ENCODE measurements around the gene COQ7. TPM values are rescaled to one million over a fixed set of nuclear protein-coding genes. Genes with fewer than 3 reads are reported as not detected.

COQ7 gene
- total and polyA plus RNA-seq, 10 donors = 6.6 to 23.4 (median 13.0) TPM

DNA sequence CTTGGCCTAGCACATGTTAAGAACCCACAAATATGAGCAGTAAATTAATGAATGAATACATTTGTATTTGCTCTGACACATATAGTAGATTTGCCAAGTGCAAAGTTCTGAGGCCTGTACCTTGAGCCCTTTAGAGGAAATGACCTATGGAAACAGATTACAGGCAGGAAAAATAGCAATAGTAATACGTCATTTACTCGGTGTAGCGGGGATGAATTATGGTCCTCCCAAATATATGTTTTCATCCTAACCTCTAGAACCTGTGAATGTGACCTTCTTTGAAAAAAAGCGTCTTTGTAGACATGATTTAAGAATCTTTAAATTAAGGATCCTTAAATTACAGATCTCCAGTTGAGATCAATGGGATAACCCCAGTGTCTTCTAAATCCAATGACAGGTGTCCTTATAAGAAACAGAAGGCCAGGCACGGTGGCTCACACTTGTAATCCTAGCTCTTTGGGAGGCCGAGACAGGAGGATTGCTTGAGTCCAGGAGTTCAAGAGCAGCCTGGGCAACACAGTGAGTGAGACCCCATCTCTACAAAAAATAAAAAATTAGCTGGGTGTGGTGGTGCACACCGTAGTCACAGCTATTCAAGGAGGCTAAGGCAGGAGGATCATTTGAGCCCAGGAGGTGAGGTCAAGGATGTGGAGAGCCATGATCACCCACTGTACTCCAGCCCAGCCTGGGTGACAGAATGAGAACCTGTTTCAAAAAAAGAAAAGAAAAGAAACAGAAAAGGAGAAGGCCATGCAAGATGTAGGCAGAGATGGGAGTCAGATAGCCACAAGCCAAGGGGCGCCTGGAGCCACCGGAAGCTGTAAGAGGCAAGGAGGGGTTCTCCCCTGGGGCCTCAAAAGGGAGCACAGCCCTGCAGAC lies 41.2 kb downstream of the COQ7 start:
- Histone ChIP-seq H3K9me3 (no peaks in the 10 kb centered on the region), H3K4me3 (no peak overlapping the region), H3K27ac (no peak overlapping the region), H3K27me3 (replicated peaks in 1 of 7) (peaks cover 0 to 4% (median 0%) of the 10 kb centered on the region in 7 donors), H3K4me1 (peaks cover 0 to 21% (median 9%) of the 10 kb centered on the region in 6 donors), H3K36me3 (no peaks in the 10 kb centered on the region)
- intact Hi-C loops (cut with DNase I; ENCODE audit: low total_unique reads) = no loop called here
- no peak for DNase-seq
- 71 to 80% (median 79%) methylated on average over 9 of the region's 9 CpGs for WGBS, 5 donors
- TF ChIP-seq, protein P1, sequence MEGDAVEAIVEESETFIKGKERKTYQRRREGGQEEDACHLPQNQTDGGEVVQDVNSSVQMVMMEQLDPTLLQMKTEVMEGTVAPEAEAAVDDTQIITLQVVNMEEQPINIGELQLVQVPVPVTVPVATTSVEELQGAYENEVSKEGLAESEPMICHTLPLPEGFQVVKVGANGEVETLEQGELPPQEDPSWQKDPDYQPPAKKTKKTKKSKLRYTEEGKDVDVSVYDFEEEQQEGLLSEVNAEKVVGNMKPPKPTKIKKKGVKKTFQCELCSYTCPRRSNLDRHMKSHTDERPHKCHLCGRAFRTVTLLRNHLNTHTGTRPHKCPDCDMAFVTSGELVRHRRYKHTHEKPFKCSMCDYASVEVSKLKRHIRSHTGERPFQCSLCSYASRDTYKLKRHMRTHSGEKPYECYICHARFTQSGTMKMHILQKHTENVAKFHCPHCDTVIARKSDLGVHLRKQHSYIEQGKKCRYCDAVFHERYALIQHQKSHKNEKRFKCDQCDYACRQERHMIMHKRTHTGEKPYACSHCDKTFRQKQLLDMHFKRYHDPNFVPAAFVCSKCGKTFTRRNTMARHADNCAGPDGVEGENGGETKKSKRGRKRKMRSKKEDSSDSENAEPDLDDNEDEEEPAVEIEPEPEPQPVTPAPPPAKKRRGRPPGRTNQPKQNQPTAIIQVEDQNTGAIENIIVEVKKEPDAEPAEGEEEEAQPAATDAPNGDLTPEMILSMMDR (IDR thresholded peaks at IDR 0.05 in 8 of 11, conservative IDR thresholded peaks at IDR 0.05 in 3 of 11) = no peak
- no peak for TF ChIP-seq POLR2AphosphoS5 (IDR thresholded peaks at IDR 0.05)
- TF ChIP-seq POLR2A (IDR thresholded peaks at IDR 0.05) = no peak

DNA sequence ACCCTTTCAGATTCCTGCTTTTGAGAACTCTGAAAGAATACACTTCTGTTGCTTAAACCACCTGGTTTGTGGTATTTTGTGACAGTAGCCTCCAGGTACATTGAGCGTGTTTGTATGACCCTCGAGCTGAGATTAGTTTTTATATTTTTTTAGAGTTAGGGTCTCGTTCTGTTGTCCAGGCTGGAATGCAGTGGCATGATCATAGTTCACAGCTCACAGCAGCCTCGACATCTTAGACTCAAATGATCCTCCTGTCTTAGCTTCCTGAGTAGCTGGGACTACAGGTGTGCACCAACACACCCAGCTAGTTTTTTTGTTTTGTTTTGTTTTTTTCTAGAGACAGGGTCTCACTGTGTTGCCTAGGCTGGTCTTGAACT lies 41.9 kb downstream of the COQ7 start:
- WGBS, 5 donors = 75 to 86% (median 82%) methylated on average over 4 of the region's 4 CpGs
- Histone ChIP-seq H3K9me3 (no peaks in the 10 kb centered on the region), H3K4me3 (no peak overlapping the region), H3K27me3 (replicated peaks in 1 of 7) (peaks cover 0 to 11% (median 3%) of the 10 kb centered on the region in 7 donors), H3K4me1 (peaks cover 0 to 27% (median 12%) of the 10 kb centered on the region in 6 donors), H3K27ac (no peak overlapping the region), H3K36me3 (no peaks in the 10 kb centered on the region)
- DNase-seq = no peak
- no peak for TF ChIP-seq POLR2A (IDR thresholded peaks at IDR 0.05)
- TF ChIP-seq, protein P1 (IDR thresholded peaks at IDR 0.05 in 8 of 11, conservative IDR thresholded peaks at IDR 0.05 in 3 of 11) = no peak
- no peak for TF ChIP-seq POLR2AphosphoS5 (IDR thresholded peaks at IDR 0.05)
- intact Hi-C loops (cut with DNase I; ENCODE audit: low total_unique reads) = no loop called here

DNA sequence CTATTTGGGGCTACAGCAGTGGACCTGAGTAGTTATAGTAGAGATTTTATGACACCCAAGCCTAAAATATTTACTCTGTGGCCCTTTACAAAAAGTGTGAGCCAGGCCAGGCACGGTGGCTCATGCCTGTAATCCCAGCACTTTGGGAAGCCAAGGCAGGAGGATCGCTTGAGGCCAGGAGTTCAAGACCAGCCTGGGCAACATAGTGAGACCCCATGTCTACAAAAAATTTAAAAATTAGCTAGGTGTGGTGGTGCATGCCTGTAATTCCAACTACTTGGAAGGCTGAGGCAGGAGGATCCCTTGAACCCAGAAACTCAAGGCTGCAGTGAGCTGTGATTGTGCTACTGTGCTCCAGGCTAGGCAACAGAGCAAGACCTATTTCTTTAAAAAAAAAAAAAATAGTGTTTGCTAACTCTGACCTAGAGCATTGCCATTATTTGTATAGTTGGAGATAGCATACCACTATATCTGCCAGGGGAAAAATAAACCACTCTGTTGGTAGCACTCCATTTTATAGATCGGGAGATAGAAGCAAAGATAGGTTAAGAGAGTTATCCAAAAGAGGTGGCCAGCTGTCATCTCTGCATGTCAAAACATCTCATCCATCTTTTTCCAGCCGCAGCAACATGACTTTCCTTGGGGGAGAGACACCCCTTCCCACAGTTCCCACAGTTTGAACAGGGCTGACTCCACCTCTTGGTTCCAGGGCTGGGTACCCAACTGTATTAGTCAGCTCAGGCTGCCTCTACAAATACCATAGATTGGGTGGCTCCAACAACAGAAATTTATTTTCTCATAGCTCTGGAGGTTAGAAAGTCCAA lies 43.3 kb downstream of the COQ7 start:
- intact Hi-C loops (cut with DNase I; ENCODE audit: low total_unique reads) = no loop called here
- Histone ChIP-seq H3K9me3 (no peaks in the 10 kb centered on the region), H3K27ac (no peak overlapping the region), H3K4me1 (peaks cover 8 to 42% (median 26%) of the 10 kb centered on the region in 6 donors), H3K27me3 (replicated peaks in 1 of 7) (peaks cover 0 to 25% (median 6%) of the 10 kb centered on the region in 7 donors), H3K4me3 (no peak overlapping the region), H3K36me3 (peaks cover 0 to 9% (median 1%) of the 10 kb centered on the region in 6 donors)
- WGBS, 5 donors = 94 to 97% (median 96%) methylated on average over 4 of the region's 4 CpGs
- DNase-seq = no peak
- no peak for TF ChIP-seq POLR2A (IDR thresholded peaks at IDR 0.05)
- TF ChIP-seq POLR2AphosphoS5 (IDR thresholded peaks at IDR 0.05) = no peak
- TF ChIP-seq, protein P1 (IDR thresholded peaks at IDR 0.05 in 8 of 11, conservative IDR thresholded peaks at IDR 0.05 in 3 of 11) = no peak

DNA sequence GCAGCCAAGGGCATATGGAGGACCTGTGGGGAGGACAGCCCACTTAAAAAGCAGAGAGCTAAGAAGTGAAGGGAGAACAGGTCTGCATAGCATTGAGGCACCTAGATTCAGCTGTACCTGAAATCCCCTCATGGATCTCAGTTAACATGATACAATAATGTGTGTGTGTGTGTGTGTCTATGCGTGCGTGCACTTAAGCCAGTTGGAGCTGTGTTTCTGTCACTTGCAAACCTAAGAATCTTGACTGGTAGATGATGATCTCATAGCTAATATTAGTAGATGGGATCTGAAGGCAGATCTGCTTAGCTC lies 44.6 kb downstream of the COQ7 start:
- 92 to 98% (median 96%) methylated on average over 2 of the region's 2 CpGs for WGBS, 5 donors
- TF ChIP-seq POLR2A (IDR thresholded peaks at IDR 0.05) = no peak
- no peak for TF ChIP-seq POLR2AphosphoS5 (IDR thresholded peaks at IDR 0.05)
- TF ChIP-seq, protein P1 (IDR thresholded peaks at IDR 0.05 in 8 of 11, conservative IDR thresholded peaks at IDR 0.05 in 3 of 11) = no peak
- Histone ChIP-seq H3K36me3 (peaks cover 0 to 13% (median 3%) of the 10 kb centered on the region in 6 donors), H3K4me3 (no peak overlapping the region), H3K27me3 (replicated peaks in 1 of 7) (peaks cover 0 to 29% (median 6%) of the 10 kb centered on the region in 7 donors), H3K4me1 (peaks cover 17 to 55% (median 39%) of the 10 kb centered on the region in 6 donors), H3K9me3 (no peaks in the 10 kb centered on the region), H3K27ac (no peak overlapping the region)
- no peak for DNase-seq
- intact Hi-C loops (cut with DNase I; ENCODE audit: low total_unique reads) = no loop called here

Measured in spleen (tissue), 11 donors.